ENCODE results near the gene NEK6.

The NEK6 gene

GRCh38 chr9:124265551-124265950, 7.8 kb downstream of the NEK6 start:
- DNase-seq (ENCODE audit: low read depth): no peak
- H3K4me3 ChIP-seq (ENCODE audit: low read depth, low read length): peak overlapping the region; percentile 17

GRCh38 chr9:124266139-124266825, 8.5 kb downstream of the NEK6 start:
- peak overlapping the region; percentile 17 for H3K4me3 ChIP-seq (ENCODE audit: low read depth, low read length)
- no peak for DNase-seq (ENCODE audit: low read depth)
- no peak for TF ChIP-seq CTCF (IDR thresholded peaks at IDR 0.05; ENCODE audit: insufficient read depth, low read depth, low read length, missing control alignments)

More at GRCh38 chr9:124265551-124265950, 7.8 kb downstream of the NEK6 start:
- no peak for TF ChIP-seq CTCF (IDR thresholded peaks at IDR 0.05; ENCODE audit: insufficient read depth, low read depth, low read length, missing control alignments)

GRCh38 chr9:124266826-124267201, 9.1 kb downstream of the NEK6 start:
- peak overlapping the region; percentile 17 for H3K4me3 ChIP-seq (ENCODE audit: low read depth, low read length)
- TF ChIP-seq CTCF (IDR thresholded peaks at IDR 0.05; ENCODE audit: insufficient read depth, low read depth, low read length, missing control alignments): no peak
- DNase-seq (ENCODE audit: low read depth): no peak

GRCh38 chr9:124267271-124267807, 9.6 kb downstream of the NEK6 start:
- no peak for TF ChIP-seq CTCF (IDR thresholded peaks at IDR 0.05; ENCODE audit: insufficient read depth, low read depth, low read length, missing control alignments)
- H3K4me3 ChIP-seq (ENCODE audit: low read depth, low read length): peak overlapping the region; percentile 17
- DNase-seq (ENCODE audit: low read depth): no peak

GRCh38 chr9:124268248-124268647, 10.5 kb downstream of the NEK6 start:
- no peak overlapping the region for H3K4me3 ChIP-seq (ENCODE audit: low read depth, low read length)
- no peak for TF ChIP-seq CTCF (IDR thresholded peaks at IDR 0.05; ENCODE audit: insufficient read depth, low read depth, low read length, missing control alignments)
- no peak for DNase-seq (ENCODE audit: low read depth)

GRCh38 chr9:124268661-124269060, 10.9 kb downstream of the NEK6 start:
- no peak for DNase-seq (ENCODE audit: low read depth)
- no peak overlapping the region for H3K4me3 ChIP-seq (ENCODE audit: low read depth, low read length)
- TF ChIP-seq CTCF (IDR thresholded peaks at IDR 0.05; ENCODE audit: insufficient read depth, low read depth, low read length, missing control alignments): no peak

- no peak overlapping the region for H3K4me3 ChIP-seq (ENCODE audit: low read depth, low read length)
- no peak for DNase-seq (ENCODE audit: low read depth)
- TF ChIP-seq CTCF (IDR thresholded peaks at IDR 0.05; ENCODE audit: insufficient read depth, low read depth, low read length, missing control alignments): no peak
Measured at GRCh38 chr9:124269556-124269955, 11.8 kb downstream of the NEK6 start.

Data from GM12865 (cell line).